Epithelial cell of proximal tubule (primary cell): ENCODE data around the gene MSANTD1. TPM values are rescaled to one million over a fixed set of nuclear protein-coding genes. Genes with fewer than 3 reads are reported as not detected.

Source experiments
- DNase-seq: peaks from one replicate; pipeline ENCODE4 v3.0.0-alpha.2; 2011; ENCODE audit warnings: low read depth
- H3K4me3 ChIP-seq: 2 replicates; pipeline ENCODE4 v1.5.1; 2011; ENCODE audit warnings: low read depth, mild to moderate bottlenecking, low read length
- total RNA-seq: library from RNA; depleted of rRNA; stranded (reverse); fragments of >200 nt; gene quantifications from 2 replicates; pipeline ENCODE4 v1.2.3, GENCODE V29; 2015
- TF ChIP-seq, protein P1 (sequence below): conservative IDR thresholded peaks from 2 replicates; pipeline ENCODE4 v1.5.1; 2012; ENCODE audit warnings: low read depth, mild to moderate bottlenecking, low read length

Gene MSANTD1
- total RNA-seq, result 0.14 TPM in 1 of 2 replicates, not detected in the other

DNA sequence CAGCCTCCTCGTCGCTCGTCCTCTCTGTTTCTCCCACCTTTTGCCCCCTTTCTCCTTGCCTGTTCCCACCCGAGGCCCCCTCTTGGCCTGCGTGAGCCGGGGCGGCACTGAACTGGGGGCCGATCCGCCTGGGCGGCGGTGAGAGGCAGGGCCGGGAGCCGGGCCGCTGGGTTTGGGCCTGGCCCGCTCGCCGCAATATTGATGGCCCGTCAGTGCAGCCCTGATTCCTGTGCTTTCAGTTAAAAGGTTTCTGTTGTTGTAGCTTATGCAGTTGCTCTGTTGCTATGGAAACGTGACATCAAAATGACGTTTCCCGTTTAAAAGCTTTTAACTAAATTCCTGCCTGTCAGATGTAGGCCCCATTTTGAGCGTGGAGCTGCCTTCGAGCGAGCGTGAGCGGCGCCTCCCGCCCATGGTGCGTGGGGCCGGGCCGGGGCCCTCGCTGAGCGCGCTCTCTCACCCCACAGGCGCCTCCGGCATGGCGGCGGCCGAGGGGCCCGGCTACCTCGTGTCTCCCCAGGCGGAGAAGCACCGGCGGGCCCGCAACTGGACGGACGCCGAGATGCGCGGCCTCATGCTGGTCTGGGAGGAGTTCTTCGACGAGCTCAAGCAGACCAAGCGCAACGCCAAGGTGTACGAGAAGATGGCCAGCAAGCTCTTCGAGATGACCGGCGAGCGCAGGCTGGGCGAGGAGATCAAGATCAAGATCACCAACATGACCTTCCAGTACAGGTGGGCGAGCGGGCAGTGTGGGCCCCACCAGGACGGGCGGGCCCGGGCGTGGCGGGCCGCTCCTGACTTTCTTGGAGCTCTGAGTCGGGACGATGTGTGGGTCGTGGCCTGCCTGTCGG is at the start of gene MSANTD1:
TSS of gene MSANTD1 (plus strand) at position 349 of the 851 bp plus-strand sequence. CDS start at position 413, 64 bp downstream.
- DNase-seq, result no peak
- H3K4me3 ChIP-seq, result no peak within 1 kb of the TSS
- TF ChIP-seq, protein P1, sequence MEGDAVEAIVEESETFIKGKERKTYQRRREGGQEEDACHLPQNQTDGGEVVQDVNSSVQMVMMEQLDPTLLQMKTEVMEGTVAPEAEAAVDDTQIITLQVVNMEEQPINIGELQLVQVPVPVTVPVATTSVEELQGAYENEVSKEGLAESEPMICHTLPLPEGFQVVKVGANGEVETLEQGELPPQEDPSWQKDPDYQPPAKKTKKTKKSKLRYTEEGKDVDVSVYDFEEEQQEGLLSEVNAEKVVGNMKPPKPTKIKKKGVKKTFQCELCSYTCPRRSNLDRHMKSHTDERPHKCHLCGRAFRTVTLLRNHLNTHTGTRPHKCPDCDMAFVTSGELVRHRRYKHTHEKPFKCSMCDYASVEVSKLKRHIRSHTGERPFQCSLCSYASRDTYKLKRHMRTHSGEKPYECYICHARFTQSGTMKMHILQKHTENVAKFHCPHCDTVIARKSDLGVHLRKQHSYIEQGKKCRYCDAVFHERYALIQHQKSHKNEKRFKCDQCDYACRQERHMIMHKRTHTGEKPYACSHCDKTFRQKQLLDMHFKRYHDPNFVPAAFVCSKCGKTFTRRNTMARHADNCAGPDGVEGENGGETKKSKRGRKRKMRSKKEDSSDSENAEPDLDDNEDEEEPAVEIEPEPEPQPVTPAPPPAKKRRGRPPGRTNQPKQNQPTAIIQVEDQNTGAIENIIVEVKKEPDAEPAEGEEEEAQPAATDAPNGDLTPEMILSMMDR, result no peak

DNA sequence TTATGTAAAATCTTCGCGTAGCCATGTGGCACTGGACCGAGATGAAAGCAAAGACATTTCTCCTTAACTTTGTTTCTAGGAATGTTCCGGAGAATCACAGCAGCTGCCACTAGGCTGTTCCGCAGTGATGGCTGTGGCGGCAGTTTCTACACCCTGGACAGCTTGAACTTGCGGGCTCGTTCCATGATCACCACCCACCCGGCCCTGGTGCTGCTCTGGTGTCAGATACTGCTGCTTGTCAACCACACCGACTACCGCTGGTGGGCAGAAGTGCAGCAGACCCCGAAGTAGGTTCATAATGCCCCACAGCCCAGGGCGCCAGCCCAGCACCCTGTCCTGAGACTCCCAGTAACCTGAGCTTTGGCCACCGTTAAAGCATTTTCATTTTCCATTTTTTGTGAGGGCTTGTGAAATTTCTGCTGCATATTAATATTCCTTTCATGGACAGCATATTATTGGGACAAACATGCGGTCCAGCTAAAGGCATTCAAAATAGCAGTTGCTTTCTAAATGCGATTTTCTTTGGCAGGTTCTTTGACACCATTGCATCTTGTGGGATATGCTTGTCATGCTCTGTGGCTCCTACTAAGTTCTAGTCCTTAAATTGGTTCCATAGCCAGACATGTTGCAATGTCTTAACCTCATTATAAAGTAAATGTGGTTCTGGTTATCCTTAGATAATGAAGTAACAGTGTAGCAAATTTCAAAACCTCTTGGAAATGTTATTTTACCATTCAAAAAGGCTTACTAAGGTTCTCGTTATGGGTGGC is 49.1 kb upstream of the MSANTD1 start:
- TF ChIP-seq, protein P1, result no peak
- no peak for DNase-seq

DNA sequence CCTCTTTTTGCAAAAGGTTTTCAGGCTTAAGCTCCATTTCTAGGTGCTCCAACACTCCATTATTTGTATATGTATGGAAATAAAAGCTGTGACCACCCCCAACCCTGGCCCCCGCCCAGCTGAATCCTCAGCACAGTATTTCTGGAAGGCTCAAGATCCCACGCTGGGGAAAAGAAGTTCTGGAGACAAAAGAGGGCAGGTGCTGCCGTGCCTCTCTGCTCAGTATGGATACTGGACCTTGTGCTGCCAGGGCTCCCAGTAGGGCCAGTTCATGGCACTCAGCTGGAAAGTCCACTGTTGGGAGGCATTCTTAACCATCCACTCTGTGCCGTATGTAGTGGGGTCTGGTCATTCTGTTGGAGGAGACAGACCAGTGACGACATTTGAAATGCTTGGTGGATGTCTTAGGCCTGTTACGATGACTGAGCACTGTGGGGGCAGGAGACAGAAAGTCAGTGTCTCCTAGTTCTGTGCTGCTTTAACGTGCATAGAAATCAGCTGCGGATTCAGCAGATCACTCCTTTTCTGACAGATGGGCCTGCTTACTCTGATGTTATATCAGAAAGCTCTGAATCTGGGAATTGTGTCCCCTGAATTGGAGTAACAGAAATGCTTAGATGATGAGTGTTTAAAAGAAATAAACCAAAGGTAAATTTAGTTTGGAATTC is 48.4 kb upstream of the MSANTD1 start:
- TF ChIP-seq, protein P1, result no peak
- no peak for DNase-seq
- no peak overlapping the region for H3K4me3 ChIP-seq

More for the DNA sequence above, 49.1 kb upstream of the MSANTD1 start:
- H3K4me3 ChIP-seq, result no peak overlapping the region

DNA sequence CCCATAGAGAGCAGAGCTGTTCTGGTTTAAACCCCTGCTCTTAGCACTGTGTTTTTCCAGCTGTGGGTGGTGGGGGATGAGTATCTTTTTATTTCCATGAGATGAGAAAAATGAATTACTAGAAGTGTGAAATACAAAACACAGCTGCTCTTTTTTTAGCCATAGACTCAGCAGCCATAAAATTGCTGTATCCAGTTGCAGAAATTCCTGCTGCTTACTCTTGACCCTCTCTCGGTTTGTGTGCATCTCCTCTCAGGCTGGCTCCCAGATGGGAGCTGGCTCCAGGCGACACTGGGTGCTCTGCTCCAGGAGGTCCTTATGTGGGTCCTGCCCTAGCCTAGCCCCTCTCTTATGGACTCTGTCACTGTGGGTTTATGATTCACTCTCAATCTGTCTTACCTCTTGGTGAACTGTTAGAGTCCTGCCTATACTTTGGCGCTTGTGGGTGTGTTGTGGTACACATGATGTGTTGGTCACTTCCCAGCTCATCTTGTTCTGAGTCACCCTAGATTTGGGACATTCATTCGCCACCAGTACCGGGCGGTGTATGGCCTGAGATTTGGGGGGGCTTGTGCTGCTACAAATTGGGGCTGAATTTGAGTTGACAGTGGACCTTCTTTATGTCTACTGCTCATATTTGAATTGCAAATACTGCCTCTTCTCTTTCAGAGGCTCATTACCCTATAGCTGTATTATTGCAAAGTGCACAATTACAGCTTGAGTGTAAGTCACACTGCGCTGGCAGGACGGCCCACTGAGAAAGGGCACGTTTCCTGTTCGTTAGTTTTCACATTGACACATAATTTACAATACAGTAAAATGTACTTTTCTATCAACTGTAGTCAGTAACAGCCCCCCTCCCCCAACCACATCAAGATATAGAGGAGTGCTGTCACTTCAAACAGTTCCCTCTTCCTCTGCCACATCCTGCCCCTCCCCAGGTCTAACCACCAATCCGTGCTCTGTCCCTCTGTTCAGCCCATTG is 46.9 kb upstream of the MSANTD1 start:
- no peak for DNase-seq
- no peak overlapping the region for H3K4me3 ChIP-seq
- TF ChIP-seq, protein P1, result no peak

DNA sequence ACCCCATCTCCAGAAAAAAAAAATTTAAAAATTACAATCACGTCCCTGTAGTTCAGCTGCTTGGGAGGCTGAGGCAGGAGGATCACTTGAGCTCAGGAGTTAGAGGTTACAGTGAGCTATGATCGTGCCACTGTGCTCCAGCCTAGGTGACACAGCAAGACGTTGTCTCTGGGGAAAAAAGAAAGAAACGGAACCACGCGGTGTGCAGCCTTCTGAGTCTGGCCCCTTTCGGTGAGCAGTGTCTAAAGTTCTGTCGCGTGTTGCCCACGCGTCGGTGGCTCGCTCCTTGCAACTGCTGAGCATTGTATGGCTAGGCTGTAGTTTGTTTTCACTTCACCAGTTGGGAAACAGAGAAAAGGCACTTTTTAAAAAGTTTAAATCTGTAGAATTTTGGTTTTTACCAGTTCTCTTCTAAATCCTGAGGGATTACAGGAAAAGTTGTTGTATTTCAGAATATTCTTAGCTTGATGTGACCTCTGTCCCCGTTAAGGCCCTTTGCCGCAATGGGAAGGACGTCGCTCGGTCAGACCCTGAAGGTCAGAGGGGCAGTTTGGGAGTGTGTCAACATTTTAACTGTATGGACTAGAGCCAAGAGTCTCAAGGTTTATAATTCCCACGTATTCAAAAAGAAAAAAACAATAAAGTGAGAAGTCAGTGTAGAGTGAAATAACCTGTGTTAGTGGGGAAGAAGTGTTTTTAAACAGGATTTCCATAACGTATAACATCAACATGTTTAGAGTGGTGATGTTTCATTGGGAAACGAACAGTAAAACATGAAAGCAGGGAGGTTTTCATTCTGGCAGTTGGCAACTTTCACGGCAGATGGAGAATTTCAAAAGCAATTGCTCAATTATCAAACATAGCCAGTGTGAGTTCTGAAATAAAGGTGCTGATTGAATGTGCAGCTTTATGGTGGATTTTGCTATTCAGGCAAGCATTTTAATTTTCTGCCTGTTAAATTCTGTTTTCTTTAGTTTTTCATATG is 45.8 kb upstream of the MSANTD1 start:
- TF ChIP-seq, protein P1, result no peak
- no peak for DNase-seq
- H3K4me3 ChIP-seq, result no peak overlapping the region
